Activated CD4-positive, alpha-beta T cell treated with anti-CD3 and anti-CD28 coated beads, Interleukin-2, amount 50 U/mL, for 16 hours (primary cell): Measurements from ENCODE around the gene RYR1.
"Not testable (repeated sequence)": the region's sequence is repeated elsewhere in the genome, so short reads cannot be mapped to it uniquely, and the experiment has no call there.

Experiments
- DNase-seq: peaks from one replicate; pipeline ENCODE4 v3.0.0-alpha.2; 2020

Gene RYR1

DNA sequence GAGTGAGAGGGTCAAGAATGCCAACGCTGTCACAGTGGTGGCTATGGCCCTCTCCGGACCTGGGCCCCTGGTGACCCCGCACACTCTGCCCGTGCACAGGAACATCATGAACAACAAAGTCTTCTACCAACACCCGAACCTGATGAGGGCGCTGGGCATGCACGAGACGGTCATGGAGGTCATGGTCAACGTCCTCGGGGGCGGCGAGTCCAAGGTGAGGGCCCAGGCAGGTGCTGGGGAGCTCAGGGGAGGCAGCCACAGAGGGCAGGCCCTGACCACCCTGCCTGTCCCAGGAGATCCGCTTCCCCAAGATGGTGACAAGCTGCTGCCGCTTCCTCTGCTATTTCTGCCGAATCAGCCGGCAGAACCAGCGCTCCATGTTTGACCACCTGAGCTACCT, 62.6 kb downstream of the RYR1 start:
- no peak for DNase-seq

DNA sequence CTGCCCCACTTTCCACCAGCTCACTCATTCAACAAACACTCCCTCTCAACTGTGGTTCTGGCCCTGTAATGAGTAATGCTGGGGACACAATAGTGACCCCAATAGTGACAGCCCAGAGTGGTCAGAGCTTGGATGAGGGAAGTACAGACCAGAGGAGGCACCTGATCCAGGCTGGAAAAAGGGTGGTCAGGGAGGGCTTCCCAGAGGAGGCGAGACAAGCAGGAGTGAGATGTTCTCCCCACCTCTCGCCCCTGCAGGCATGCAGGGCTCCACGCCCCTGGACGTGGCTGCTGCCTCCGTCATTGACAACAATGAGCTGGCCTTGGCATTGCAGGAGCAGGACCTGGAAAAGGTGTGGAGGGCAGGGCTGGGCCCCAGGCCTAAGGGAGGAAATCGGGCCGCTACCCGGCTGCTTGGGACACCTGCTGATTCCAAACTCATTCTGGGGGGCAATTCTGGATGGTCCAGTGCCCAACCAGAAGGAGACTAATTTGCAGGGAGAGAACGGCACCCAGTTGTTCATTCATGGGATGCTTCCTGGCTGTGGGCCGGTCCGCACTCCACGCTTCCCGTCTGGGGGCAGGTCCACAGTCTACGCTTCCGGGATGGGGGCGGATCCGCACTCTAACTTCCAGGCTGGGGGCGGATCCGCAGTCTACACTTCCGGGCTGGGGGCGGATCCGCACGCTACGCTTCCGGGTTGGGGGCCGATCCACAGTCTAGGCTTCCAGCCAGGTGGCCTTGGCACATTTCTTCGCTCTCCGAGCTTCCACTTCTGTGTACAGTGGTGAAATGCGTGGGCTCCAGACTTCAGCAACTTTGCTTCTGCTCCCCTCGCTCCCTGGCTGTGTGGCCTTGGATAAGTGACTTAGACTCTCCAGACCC, 63.4 kb downstream of the RYR1 start:
- no peak for DNase-seq

DNA sequence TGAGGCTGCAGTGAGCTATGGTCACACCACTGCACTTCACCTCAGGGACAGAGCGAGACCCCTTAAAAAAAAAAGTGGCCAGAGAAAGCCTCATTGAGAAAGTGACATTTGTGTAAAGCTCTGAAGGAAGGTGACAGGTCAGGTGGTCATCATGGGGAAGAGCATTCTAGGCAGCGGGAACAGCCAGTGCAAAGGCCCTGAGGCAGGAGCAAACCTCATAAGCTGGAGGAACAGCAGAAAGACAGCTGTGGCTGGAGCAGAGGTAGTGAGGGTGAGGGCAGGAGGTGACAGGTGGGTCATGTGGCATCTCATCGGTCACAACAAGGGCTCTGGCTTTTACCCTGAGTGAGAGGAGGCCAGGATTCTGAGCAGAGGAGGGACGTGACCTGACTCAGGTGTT, 64.4 kb downstream of the RYR1 start:
- no peak for DNase-seq

DNA sequence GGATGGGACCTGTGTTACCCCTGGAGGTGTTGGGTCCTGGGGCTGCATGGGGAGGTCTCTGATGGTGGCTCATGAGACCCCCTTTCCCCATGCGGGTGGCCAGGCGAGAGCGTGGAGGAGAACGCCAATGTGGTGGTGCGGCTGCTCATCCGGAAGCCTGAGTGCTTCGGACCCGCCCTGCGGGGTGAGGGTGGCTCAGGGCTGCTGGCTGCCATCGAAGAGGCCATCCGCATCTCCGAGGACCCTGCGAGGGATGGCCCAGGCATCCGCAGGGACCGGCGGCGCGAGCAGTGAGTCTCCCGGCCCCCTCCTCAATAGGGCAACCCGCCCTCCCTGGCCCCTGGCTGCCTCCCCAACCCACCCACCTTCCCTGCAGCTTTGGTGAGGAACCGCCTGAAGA, 66.0 kb downstream of the RYR1 start:
- DNase-seq, result no peak

DNA sequence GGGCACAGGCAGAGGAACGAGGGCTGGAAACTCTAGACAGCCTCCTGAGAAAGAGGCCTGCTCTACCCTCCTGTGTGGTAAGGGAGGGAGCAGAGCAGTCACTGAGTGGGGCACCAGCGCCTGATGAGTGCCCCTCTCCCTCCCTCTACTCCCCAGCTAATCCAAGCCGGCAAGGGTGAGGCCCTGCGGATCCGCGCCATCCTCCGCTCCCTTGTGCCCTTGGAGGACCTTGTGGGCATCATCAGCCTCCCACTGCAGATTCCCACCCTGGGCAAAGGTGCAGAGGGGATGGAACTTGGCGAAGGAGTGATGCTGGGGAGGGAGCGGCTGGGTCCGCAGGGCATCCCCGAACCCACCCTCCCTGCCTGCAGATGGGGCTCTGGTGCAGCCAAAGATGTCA, 67.0 kb downstream of the RYR1 start:
- DNase-seq, result no peak

DNA sequence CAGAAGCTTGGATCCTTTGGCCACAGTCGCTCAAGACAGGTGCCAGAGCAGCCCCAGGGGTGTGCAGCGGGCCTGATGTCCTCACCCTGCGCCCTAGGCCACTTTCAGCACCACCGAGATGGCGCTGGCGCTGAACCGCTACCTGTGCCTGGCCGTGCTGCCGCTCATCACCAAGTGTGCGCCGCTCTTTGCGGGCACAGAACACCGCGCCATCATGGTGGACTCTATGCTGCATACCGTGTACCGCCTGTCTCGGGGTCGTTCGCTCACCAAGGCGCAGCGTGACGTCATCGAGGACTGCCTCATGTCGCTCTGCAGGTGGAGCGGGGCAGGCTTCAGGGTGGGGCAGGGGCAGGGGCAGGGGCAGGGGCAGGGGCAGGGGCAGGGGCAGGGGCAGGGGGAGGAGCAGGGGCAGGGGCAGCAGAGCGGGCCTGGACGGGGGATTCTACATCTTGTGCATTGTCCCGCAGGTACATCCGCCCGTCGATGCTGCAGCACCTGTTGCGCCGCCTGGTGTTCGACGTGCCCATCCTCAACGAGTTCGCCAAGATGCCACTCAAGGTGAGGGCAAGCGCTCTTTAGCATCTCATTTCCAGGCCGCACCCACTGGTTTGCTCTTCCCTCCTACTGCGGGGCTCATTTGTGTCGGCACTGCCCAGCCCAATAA, 69.1 kb downstream of the RYR1 start:
- DNase-seq, result no peak

DNA sequence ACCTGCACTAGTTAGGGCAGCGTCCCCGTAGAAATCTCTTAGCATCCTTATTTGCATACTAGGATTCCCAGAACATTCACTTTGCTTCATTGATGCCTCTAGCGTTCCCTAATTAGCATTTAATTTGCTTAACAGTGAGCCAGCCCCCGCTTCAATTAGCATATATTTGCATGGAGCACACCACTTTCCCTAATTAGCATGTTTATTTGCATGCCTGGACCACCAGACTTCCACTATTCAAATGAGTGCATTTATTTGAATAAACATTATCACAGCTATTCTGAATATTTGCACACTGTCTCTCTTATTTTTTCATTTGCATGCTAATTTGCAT, 69.6 kb downstream of the RYR1 start:
- DNase-seq, result no peak

DNA sequence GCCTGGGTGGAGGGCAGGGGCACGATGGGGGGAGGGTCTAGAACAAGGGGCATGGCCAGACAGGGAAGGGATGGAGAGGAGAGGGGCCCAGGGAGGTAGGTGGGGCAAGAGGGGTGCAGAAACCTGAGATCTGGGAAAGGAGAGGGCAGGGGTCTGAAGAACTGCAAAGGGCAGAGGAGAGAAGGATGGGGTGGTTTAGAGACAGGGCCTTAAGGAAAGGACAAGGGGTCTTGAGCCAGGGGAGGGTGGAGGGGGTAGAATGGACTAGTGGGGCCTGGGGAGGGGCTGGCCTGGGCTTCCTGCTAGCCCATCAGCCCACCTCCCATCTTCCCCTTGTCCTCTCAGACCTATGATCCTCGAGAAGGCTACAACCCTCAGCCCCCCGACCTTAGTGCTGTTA, 72.5 kb downstream of the RYR1 start:
- DNase-seq, result no peak

DNA sequence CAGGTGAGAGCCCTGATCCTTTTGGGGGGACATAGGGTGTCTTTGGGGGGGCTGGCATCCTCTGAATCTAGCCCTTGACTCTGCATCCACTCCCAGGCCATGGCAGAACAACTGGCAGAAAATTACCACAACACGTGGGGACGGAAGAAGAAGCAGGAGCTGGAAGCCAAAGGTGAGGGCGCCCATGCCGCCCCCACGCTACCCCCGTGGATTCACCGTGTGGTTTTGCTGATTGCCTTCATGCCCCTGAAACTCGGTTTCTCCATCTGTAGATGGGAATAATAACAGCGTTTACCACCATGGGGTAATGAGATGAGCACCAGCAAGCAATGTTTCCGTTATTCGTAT, 72.9 kb downstream of the RYR1 start:
- DNase-seq, result no peak

DNA sequence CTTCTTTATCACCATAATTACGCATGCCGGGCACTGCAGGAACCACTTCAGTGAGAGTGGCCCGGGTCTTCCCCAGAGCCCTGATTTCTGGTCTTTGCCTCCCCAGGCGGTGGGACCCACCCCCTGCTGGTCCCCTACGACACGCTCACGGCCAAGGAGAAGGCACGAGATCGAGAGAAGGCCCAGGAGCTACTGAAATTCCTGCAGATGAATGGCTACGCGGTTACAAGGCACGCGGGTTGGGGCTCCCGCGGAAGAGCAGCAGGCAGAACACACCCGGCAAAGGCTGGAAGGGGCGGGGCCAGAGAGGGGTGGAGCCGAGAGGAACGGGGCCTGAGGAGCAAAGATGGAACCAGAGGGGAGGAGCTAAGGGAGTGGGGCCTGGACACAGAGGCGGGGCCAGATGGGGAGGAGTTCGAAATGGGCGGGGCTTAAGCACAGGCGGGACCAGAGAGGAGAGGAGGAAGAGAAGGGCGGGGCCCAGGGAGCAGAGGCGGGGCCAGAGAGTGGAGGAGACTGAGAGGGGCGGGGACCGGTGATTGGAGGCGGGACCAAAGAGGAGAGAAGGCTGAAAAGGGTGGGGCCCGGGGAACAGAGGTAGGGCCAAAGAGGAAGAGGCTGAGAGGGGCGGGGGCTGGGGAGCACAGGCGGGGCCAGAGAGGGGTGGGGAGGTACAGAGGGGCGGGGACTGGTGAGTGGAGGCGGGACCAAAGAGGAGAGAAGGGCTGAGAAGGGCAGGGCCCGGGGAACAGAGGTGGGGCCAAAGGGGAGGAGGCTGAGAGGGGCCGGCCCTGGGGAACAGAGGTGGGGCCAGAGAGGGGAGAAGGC, 73.4 kb downstream of the RYR1 start:
- DNase-seq, result peak; percentile 98

DNA sequence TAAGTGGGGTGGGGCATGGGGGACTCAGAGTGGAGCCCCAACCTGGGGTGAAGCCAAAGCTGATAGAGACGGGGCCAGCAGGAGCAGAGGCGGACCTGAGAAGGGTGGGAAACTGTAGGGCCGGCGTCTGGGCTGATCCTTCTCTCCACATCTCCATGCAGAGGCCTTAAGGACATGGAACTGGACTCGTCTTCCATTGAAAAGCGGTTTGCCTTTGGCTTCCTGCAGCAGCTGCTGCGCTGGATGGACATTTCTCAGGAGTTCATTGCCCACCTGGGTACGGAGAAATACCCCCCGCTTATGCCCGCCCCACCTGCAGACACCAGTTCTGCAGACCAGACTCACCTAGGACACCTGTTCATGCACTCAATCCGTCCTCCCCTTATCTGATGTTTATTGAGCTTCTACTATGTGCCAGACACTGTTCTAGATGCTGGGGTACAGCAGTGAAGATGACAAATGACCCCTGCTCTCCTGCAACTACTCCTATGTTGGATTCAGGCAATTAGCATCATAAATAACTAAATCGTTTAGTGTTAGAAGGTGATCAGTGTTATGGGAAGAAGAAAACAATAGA, 74.1 kb downstream of the RYR1 start:
- DNase-seq, result no peak

DNA sequence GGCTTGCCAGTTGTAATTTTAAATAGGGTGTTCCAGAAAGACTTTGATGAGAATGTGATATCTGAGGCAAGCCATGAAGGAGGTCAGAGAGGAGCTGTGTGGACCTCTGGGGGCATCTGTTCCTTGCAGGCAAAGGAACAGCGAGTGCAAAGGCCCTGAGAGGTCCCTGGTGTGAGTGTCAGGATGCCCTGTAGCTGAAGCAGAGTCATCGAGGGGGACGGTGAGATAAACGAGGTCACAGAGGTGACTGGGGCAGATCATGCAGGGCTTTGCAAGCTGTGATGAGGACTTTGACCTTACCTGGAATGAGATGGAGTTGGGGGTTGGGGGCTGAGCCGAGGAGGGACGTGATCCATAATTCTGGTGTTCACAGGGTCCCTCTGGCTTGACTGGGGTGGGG, 75.0 kb downstream of the RYR1 start:
- no peak for DNase-seq

DNA sequence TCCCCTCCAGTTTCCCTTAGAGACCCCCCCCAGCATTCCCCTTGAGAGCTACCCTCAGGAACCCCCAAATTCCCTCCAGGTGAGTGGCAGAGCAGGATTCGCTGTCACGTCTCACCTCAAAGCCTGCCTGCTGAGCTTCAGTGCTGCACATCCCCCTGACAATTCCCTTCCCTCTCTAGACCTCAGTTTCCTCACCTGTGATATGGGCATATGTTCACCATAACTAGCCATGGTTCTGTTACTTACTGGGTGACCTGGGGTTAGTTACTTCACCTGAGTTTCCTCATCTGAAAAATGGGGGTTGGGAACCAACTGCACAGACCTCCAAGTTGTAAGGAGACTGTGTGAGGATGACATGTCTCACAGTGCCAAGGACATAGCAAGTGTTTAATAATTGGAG, 75.5 kb downstream of the RYR1 start:
- no peak for DNase-seq

DNA sequence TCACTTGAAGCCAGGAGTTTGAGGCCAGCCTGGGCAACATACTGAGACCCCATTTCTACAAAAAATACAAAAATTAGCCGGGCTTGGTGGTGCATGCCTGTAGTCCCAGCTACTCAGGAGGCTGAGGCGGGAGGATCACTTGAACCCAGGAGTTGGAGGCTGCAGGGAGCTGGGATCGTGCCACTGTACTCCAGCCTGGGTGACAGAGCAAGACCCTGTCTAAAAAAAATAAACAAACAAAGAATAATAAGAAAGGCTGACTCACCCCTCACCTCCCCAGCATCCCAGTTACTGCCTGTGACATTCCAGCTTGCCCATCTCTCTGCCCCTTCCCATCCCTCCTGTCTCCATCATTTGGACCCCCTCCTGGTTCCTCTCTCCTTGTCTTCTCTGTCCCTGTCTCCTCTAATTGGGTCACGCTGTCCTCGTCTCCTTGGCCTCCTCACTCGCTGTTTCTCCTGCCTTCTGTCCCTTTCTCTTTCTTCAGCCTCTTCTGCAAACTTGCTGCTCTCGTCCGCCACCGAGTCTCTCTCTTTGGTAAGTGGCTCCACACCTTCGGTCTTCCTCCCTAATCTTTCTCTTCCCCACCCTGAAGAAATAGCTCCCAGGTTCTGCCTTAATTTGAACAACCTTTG, 77.7 kb downstream of the RYR1 start:
- no peak for DNase-seq

DNA sequence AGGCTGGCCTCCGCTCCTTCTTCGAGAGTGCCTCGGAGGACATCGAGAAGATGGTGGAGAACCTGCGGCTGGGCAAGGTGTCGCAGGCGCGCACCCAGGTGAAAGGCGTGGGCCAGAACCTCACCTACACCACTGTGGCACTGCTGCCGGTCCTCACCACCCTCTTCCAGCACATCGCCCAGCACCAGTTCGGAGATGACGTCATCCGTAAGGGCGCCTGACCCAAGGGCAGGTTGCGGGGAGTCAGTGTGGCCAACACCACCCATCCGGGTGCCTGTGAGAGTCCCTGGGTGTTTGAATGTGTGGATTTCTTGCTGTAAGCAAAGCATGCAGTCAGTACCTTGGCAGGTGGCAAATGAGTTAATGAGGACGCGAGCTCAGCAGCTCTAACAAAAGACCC, 78.8 kb downstream of the RYR1 start:
- DNase-seq, result no peak

DNA sequence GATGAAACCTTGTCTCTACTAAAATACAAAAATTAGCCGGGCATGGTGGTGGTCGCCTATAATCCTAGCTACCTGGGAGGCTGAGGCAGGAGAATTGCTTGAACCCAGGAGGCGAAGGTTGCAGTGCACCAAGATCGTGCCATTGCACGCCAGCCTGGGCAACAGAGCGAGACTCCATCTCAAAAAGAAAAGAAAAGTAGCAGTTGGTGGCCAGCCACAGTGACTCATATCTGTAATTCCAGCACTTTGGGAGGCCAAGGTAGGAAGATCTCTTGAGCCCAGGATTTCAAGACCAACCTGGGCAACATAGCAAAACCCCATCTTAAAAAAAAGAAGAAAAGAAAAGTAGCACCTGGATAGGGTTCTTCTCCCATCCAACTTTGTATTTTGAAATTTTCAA, 79.7 kb downstream of the RYR1 start:
- peak; percentile 60 for DNase-seq

DNA sequence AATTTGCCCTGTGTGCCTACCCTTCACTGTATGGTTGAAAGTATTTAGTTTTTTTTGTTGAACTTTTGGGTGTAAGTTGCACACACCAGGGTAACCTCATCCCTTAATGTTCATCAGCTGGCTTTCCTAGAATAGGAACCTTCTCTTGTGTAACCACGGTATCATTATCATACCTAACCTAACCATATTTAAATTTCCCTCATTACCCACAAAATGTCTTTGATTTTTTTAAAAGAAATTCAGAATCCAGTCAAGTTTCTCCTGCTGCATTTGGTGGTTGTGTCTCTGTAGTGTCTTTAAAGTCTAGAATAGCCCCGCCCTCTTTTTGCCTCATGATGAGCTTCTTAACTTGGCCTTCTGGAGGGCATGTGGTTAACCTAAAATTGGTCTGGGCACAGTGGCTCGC, 80.3 kb downstream of the RYR1 start:
- peak; percentile 67 for DNase-seq

DNA sequence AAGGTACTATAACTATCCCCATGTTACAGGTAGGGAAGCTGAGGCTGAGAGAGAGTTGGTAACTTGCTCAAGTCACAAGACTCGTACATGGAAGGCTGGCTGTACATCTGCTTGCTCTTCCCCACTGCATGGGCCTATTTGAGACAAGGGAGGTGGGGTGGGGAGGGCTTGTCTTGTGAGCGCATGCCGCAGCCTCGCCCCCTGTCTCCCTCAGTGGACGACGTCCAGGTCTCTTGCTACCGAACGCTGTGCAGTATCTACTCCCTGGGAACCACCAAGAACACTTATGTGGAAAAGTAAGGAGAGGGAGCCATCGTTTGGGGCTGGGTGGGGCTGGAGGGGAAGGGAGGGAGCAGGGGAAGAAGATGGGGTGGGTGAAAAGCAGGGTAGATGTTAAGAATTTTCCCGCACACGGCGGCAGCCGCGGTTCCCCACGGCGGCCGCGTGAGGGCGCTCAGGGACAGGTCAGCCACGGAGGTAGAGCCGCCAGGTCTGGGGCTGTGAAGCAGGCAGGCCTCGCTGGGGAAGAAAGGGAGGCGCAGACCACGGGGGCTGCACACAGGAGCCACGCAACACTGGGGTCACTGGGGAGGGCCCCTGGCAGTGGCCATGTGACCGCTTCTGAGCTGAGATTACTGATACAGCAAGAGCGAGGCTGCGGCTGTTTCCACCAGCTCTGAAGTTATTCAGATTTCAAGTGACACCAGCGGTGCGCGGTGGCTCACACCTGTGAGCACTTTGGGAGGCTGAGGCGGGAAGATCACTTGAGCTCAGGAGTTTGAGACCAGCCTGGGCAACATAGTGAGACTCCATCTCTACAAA, 81.5 kb downstream of the RYR1 start:
- peak; percentile 83 for DNase-seq

DNA sequence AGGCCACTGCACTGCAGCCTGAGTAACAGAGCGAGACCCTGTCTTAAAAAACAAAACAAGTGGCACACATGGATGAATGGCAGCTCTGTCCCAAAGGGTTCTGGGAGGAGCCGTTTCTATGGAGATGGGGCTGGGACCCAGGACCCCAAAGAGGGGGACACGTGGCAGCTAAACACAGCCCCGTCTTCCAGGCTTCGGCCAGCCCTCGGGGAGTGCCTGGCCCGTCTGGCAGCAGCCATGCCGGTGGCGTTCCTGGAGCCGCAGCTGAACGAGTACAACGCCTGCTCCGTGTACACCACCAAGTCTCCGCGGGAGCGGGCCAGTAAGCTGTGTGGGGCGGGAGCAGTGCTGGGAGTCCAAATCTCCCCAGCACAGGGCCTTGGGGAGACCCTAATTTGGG, 82.4 kb downstream of the RYR1 start:
- DNase-seq, result no peak

DNA sequence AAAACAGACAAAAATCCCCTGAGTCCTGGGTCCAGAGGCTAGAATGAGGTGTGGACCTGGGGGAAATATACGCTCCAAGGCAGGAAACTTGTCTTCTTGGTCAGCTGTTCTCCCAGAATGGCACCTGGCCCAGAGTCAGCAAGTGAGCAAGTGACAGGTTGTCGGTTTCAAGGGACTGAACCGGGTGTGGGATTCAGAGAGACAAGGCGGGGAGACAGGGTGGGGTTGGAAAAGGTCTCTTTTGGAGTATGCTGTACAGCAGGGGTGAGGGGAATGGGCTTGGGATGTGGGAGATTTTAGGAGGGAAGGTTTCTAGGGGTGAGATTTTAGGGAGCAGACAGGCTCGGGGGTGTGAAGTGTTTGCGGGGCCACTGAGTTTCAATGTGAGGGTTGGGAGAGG, 83.3 kb downstream of the RYR1 start:
- DNase-seq, result no peak

DNA sequence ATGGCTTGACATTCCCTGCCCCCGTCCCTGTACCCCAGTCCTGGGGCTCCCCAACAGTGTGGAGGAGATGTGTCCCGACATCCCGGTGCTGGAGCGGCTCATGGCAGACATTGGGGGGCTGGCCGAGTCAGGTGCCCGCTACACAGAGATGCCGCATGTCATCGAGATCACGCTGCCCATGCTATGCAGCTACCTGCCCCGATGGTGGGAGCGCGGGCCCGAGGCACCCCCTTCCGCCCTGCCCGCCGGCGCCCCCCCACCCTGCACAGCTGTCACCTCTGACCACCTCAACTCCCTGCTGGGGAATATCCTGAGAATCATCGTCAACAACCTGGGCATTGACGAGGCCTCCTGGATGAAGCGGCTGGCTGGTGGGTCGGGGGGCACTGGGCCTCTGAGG, 83.8 kb downstream of the RYR1 start:
- DNase-seq, result no peak

DNA sequence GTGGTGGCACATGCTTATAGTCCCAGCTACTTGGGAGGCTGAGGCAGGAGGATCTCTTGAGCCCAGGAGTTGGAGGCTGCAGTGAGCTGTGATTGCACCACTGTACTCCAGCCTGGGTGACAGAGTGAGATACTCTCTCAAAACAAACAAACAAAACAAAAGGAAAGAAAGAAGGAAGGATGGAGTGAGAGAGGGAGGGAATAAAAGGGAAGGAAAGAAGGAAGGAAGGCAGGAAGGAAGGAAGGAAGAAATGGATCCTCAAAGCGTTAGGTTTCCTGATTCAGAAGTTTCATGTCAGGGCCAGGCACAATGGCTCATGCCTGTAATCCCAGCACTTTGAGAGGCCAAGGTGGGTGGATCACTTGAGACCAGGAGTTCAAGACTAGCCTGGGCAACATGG, 84.5 kb downstream of the RYR1 start:
- not testable (repeated sequence) for DNase-seq
